Mammary epithelial cell (primary cell): ENCODE results near the gene GPBP1L1.

Experiments used
- CTCF ChIP-seq, 2 donors: IDR thresholded peaks in 1 of 2; conservative IDR thresholded peaks in 1 of 2; 2 replicates each; pipeline ENCODE4 v1.5.1; 2011 to 2012; ENCODE audit warnings: inconsistent platforms in 2 of 2, low read length in 2 of 2, mild to moderate bottlenecking in 2 of 2, control low read depth in 1 of 2, low read depth in 1 of 2; ENCODE audit not compliant: insufficient read depth in 1 of 2; ENCODE audit errors: extremely low read depth in 1 of 2
- EZH2 ChIP-seq: IDR thresholded peaks from 2 replicates; pipeline ENCODE4 v1.6.1; 2012; ENCODE audit warnings: low read length, inconsistent platforms, borderline replicate concordance

DNA sequence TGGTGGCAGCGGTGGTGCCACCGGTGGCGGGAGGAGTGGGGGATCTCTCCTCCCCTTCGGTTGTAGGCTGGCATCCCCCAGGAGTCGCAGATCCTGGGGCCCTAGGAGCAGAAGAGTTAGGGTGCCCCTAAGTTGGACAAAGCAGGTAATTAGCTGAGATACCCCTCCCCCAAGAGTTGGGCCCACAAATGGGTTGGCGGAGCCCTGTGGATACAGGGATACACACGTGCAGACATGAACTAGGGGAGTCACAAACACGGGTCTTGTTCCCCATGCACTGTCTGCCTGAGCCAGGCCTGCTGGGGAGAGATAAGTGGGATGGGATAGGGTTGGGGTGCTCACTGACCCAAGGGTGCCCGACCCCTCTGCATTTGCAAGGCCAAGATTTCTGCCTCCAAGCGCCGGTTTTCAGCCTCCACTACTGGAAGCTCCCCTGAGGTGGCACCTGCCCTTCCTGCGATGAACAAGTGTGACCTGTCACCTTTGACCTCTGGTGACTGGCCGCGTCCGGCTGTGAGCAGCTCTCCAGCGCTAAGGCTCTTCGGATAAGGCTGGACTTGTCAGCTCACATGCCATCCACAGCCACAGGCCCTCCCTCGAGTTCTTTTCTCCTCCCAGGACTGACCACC lies 64.3 kb downstream of the GPBP1L1 start:
- TF ChIP-seq CTCF (conservative IDR thresholded peaks at IDR 0.05 in 1 of 2, IDR thresholded peaks at IDR 0.05 in 1 of 2; ENCODE audit: extremely low read depth in 1 of 2, insufficient read depth in 1 of 2, low read depth in 1 of 2, low read length in 2 of 2), result no peak
- TF ChIP-seq EZH2, result no peak
